ENCODE results near the gene C1QL4.

The C1QL4 gene

GRCh38 chr12:49296836-49297694 lies 39.9 kb downstream of the C1QL4 start:
- no peak overlapping the region for H3K9ac ChIP-seq (ENCODE audit: low read depth, low read length)
- H3K4me1 ChIP-seq (ENCODE audit: insufficient read depth, low read length), result peaks cover 6% of the 10 kb centered on the region
- no peaks in the 10 kb centered on the region for H3K36me3 ChIP-seq (ENCODE audit: insufficient read depth, low read length)
- H3K27me3 ChIP-seq (ENCODE audit: insufficient read depth, low read length, poor library complexity), result peaks cover 4% of the 10 kb centered on the region
- no peak overlapping the region for H3K4me3 ChIP-seq (ENCODE audit: low read depth in 1 of 2, low read length in 2 of 2)
- TF ChIP-seq CTCF (IDR thresholded peaks at IDR 0.05; ENCODE audit: borderline replicate concordance, extremely low read depth, low read length, poor library complexity, severe bottlenecking) (no peak), EZH2 (IDR thresholded peaks at IDR 0.05; ENCODE audit: borderline replicate concordance, low read depth, low read length, severe bottlenecking) (no peak)
- no peaks in the 10 kb centered on the region for H3K79me2 ChIP-seq (ENCODE audit: insufficient read depth, low read length)
- H2AFZ ChIP-seq (ENCODE audit: low read depth, low read length), result no peak overlapping the region
- H3K27ac ChIP-seq (ENCODE audit: low read length), result no peak overlapping the region
- H3K9me3 ChIP-seq (ENCODE audit: insufficient read depth, low read length, severe bottlenecking), result no peaks in the 10 kb centered on the region
- ATAC-seq (ENCODE audit: insufficient read depth, low read depth), result no peak
- no peaks in the 10 kb centered on the region; the same call in 1 of the 2 replicates for H4K20me1 ChIP-seq (ENCODE audit: insufficient read depth, low read length)
- no peak overlapping the region for H3K4me2 ChIP-seq (ENCODE audit: insufficient read depth, low read length)
- no peak for DNase-seq

GRCh38 chr12:49296034-49296835 lies 40.8 kb downstream of the C1QL4 start:
- H4K20me1 ChIP-seq (ENCODE audit: insufficient read depth, low read length), result no peaks in the 10 kb centered on the region; the same call in 1 of the 2 replicates
- no peak overlapping the region for H3K9ac ChIP-seq (ENCODE audit: low read depth, low read length)
- no peaks in the 10 kb centered on the region for H3K4me1 ChIP-seq (ENCODE audit: insufficient read depth, low read length)
- no peak overlapping the region for H3K27ac ChIP-seq (ENCODE audit: low read length)
- no peak; the same call in 2 of the 3 replicates for ATAC-seq (ENCODE audit: insufficient read depth, low read depth)
- H3K4me3 ChIP-seq (ENCODE audit: low read depth in 1 of 2, low read length in 2 of 2), result no peak overlapping the region
- H2AFZ ChIP-seq (ENCODE audit: low read depth, low read length), result no peak overlapping the region
- H3K36me3 ChIP-seq (ENCODE audit: insufficient read depth, low read length), result no peaks in the 10 kb centered on the region
- no peak for TF ChIP-seq CTCF (IDR thresholded peaks at IDR 0.05; ENCODE audit: borderline replicate concordance, extremely low read depth, low read length, poor library complexity, severe bottlenecking)
- TF ChIP-seq EZH2 (IDR thresholded peaks at IDR 0.05; ENCODE audit: borderline replicate concordance, low read depth, low read length, severe bottlenecking), result no peak
- no peaks in the 10 kb centered on the region for H3K79me2 ChIP-seq (ENCODE audit: insufficient read depth, low read length)
- DNase-seq, result no peak
- no peaks in the 10 kb centered on the region for H3K9me3 ChIP-seq (ENCODE audit: insufficient read depth, low read length, severe bottlenecking)
- peaks cover 4% of the 10 kb centered on the region for H3K27me3 ChIP-seq (ENCODE audit: insufficient read depth, low read length, poor library complexity)
- no peak overlapping the region for H3K4me2 ChIP-seq (ENCODE audit: insufficient read depth, low read length)

DNA sequence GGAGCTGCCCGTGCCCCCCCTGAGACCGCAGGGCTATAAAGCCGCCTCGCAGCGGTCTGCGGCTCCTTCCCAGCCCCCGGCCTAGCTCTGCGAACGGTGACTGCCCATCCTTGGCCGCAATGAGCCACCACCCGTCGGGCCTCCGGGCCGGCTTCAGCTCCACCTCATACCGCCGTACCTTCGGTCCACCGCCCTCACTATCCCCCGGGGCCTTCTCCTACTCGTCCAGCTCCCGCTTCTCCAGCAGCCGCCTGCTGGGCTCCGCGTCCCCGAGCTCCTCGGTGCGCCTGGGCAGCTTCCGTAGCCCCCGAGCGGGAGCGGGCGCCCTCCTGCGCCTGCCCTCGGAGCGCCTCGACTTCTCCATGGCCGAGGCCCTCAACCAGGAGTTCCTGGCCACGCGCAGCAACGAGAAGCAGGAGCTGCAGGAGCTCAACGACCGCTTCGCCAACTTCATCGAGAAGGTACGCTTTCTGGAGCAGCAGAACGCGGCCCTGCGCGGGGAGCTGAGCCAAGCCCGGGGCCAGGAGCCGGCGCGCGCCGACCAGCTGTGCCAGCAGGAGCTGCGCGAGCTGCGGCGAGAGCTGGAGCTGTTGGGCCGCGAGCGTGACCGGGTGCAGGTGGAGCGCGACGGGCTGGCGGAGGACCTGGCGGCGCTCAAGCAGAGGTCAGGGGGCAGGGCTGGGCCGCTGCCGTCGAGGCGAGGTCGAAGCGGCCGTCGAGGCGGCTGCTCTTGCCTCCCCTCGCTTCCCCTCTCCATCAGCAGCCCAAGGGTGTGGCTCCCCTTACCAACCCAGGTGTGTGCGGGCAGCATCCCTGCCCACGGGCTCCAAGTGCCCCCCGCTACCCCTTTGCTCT lies 41.7 kb downstream of the C1QL4 start, which contains the start of gene PRPH:
Gene PRPH (plus strand): TSS at position 66 of the 855 bp plus-strand sequence. CDS start 54 bp downstream, at position 120.
- no peaks in the 10 kb centered on the region for H3K9me3 ChIP-seq (ENCODE audit: insufficient read depth, low read length, severe bottlenecking)
- no peaks in the 10 kb centered on the region for H3K79me2 ChIP-seq (ENCODE audit: insufficient read depth, low read length)
- no peak within 1 kb of the TSS for H3K9ac ChIP-seq (ENCODE audit: low read depth, low read length)
- H3K27me3 ChIP-seq (ENCODE audit: insufficient read depth, low read length, poor library complexity), result peaks cover 4% of the 10 kb centered on the region
- no peaks in the 10 kb centered on the region for H3K36me3 ChIP-seq (ENCODE audit: insufficient read depth, low read length)
- ATAC-seq (ENCODE audit: insufficient read depth, low read depth) (no peak), DNase-seq (no peak)
- H3K4me1 ChIP-seq (ENCODE audit: insufficient read depth, low read length), result no peaks in the 10 kb centered on the region
- H3K4me2 ChIP-seq (ENCODE audit: insufficient read depth, low read length), result no peak within 1 kb of the TSS
- H2AFZ ChIP-seq (ENCODE audit: low read depth, low read length), result no peak within 1 kb of the TSS
- TF ChIP-seq EZH2 (IDR thresholded peaks at IDR 0.05; ENCODE audit: borderline replicate concordance, low read depth, low read length, severe bottlenecking), result no peak
- no peak for TF ChIP-seq CTCF (IDR thresholded peaks at IDR 0.05; ENCODE audit: borderline replicate concordance, extremely low read depth, low read length, poor library complexity, severe bottlenecking)
- no peak within 1 kb of the TSS for H3K4me3 ChIP-seq (ENCODE audit: low read depth in 1 of 2, low read length in 2 of 2)
- H3K27ac ChIP-seq (ENCODE audit: low read length), result no peak within 1 kb of the TSS
- no peaks in the 10 kb centered on the region; the same call in 1 of the 2 replicates for H4K20me1 ChIP-seq (ENCODE audit: insufficient read depth, low read length)
